ENCODE data around the gene UNC13C.

DNA sequence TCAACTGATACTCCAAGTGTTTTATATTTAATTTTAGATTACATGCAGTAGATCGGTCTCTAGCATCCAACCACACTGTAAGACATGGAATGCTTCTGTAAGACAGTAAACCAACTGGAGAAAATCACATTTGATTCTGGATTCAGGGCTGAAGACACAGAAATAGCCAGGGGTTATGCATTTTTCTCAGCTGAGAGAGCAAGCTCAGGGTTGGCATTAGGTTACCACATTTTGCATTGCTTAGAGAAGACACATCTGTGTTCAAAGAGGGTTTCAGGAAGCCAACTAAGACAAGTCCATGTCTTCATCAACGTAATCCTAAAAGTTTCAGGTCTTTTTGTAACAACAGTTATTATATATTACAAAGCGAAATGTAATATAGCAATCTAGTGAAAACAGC lies 27.7 kb upstream of the UNC13C start:
- no peak for TF ChIP-seq FOXM1 (IDR thresholded peaks at IDR 0.05; ENCODE audit: low read depth)
- TF ChIP-seq YY1 (IDR thresholded peaks at IDR 0.05; ENCODE audit: low read depth), result no peak
- TF ChIP-seq, protein P1, sequence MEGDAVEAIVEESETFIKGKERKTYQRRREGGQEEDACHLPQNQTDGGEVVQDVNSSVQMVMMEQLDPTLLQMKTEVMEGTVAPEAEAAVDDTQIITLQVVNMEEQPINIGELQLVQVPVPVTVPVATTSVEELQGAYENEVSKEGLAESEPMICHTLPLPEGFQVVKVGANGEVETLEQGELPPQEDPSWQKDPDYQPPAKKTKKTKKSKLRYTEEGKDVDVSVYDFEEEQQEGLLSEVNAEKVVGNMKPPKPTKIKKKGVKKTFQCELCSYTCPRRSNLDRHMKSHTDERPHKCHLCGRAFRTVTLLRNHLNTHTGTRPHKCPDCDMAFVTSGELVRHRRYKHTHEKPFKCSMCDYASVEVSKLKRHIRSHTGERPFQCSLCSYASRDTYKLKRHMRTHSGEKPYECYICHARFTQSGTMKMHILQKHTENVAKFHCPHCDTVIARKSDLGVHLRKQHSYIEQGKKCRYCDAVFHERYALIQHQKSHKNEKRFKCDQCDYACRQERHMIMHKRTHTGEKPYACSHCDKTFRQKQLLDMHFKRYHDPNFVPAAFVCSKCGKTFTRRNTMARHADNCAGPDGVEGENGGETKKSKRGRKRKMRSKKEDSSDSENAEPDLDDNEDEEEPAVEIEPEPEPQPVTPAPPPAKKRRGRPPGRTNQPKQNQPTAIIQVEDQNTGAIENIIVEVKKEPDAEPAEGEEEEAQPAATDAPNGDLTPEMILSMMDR (IDR thresholded peaks at IDR 0.05), result no peak
- no peak for TF ChIP-seq SIN3A (IDR thresholded peaks at IDR 0.05; ENCODE audit: borderline replicate concordance, low read depth, low read length)
- no peak for TF ChIP-seq RAD21 (IDR thresholded peaks at IDR 0.05; ENCODE audit: low read length)
- no peak for TF ChIP-seq RFX5 (IDR thresholded peaks at IDR 0.05; ENCODE audit: low read length)
- TF ChIP-seq EZH2phosphoT487 (IDR thresholded peaks at IDR 0.05; ENCODE audit: borderline replicate concordance, low read depth), result no peak
- no peak for TF ChIP-seq TAF1 (IDR thresholded peaks at IDR 0.05; ENCODE audit: borderline replicate concordance, low read depth, low read length)
